Endothelial cell of umbilical vein (primary cell): ENCODE measurements around the gene ARNT2. TPM values are rescaled to one million over a fixed set of nuclear protein-coding genes. Genes with fewer than 3 reads are reported as not detected.

Experiments
- BruUV-seq: library from RNA; stranded (reverse); fragments of 400-500 nt; replicated peaks from 2 replicates; lab custom pipeline; 2021; lab: Mats Ljungman, UMichigan
- CTCF ChIA-PET: fragments of 300-600, 350-600 bp; sonication (Branson Sonifier 250); formaldehyde crosslinking; loops from one replicate; lab custom pipeline; 2021; ENCODE audit warnings: antibody characterized with exemption, inconsistent platforms; lab: Charles Lee
- POLR2A ChIA-PET: fragments of 300-600, 350-600 bp; sonication (Branson Sonifier 250); formaldehyde crosslinking; loops from one replicate; lab custom pipeline; 2021; ENCODE audit warnings: antibody characterized with exemption, inconsistent platforms; lab: Charles Lee
- DNase-seq: peaks from one replicate; pipeline ENCODE4 v3.0.0-alpha.2; 2011; ENCODE audit warnings: low read depth, low spot score
- FAIRE-seq: peaks from 2 replicates; lab custom pipeline; 2011; peaks lifted over from hg19 to GRCh38; lab: Jason Lieb, UNC
- H2AFZ ChIP-seq: 2 replicates; pipeline ENCODE4 v1.6.0; 2012; ENCODE audit warnings: low read depth, low read length, control low read depth, inconsistent platforms
- H3K27ac ChIP-seq: 2 replicates; pipeline ENCODE4 v1.5.1; 2011; ENCODE audit warnings: low read depth, mild to moderate bottlenecking, control low read depth, low read length, moderate library complexity; ENCODE audit not compliant: insufficient read depth
- H3K27me3 ChIP-seq, 2 experiments: 2 replicates each; pipeline versions ENCODE4 v1.6.0 to v1.6.1; 2011; ENCODE audit warnings: low read length in 2 of 2, mixed read lengths in 1 of 2; ENCODE audit not compliant: control insufficient read depth in 2 of 2, insufficient read depth in 2 of 2
- H3K36me3 ChIP-seq, 2 experiments: 2 replicates in 1 of 2; 3 replicates in 1 of 2; pipeline ENCODE4 v1.5.1; 2011; ENCODE audit warnings: low read length in 2 of 2, mild to moderate bottlenecking in 1 of 2, moderate library complexity in 1 of 2; ENCODE audit not compliant: control insufficient read depth in 2 of 2, insufficient read depth in 2 of 2; ENCODE audit errors: extremely low read depth in 1 of 2
- H3K4me1 ChIP-seq: 3 replicates; pipeline ENCODE4 v1.5.1; 2011; ENCODE audit warnings: mild to moderate bottlenecking, low read length; ENCODE audit not compliant: control insufficient read depth, insufficient read depth; ENCODE audit errors: extremely low read depth
- H3K4me2 ChIP-seq: 2 replicates; pipeline ENCODE4 v1.6.1; 2011; ENCODE audit warnings: low read length, control low read depth, mixed read lengths; ENCODE audit not compliant: insufficient read depth
- H3K4me3 ChIP-seq, 3 experiments: fragments of 200-600 bp in 1 of 3; sonication (generic), shearing (Covaris generic) in 1 of 3; replicated peaks in 1 of 3; 2 replicates each; pipeline ENCODE4 v1.5.1; 2011 to 2016; ENCODE audit warnings: control low read depth in 3 of 3, low read length in 3 of 3, mild to moderate bottlenecking in 2 of 3, inconsistent platforms in 1 of 3, low read depth in 1 of 3, moderate library complexity in 1 of 3; ENCODE audit not compliant: insufficient read depth in 1 of 3
- H3K79me2 ChIP-seq: 2 replicates; pipeline ENCODE4 v1.6.0; 2012; ENCODE audit warnings: low read length, inconsistent platforms; ENCODE audit not compliant: control insufficient read depth, insufficient read depth
- H3K9ac ChIP-seq: replicated peaks from 2 replicates; pipeline ENCODE3; 2011; ENCODE audit warnings: low read length, control low read depth; ENCODE audit not compliant: insufficient read depth; ENCODE audit errors: extremely low read depth
- H3K9me1 ChIP-seq: replicated peaks from 3 replicates; pipeline ENCODE4 v1.6.0; 2011; ENCODE audit warnings: mild to moderate bottlenecking, low read length; ENCODE audit not compliant: control insufficient read depth, insufficient read depth; ENCODE audit errors: extremely low read depth
- H3K9me3 ChIP-seq: replicated peaks from 2 replicates; pipeline ENCODE4 v1.5.1; 2012; ENCODE audit warnings: low read length, inconsistent platforms; ENCODE audit not compliant: control insufficient read depth, insufficient read depth
- H4K20me1 ChIP-seq: replicated peaks from 2 replicates; pipeline ENCODE3; 2011; ENCODE audit warnings: mild to moderate bottlenecking, low read length; ENCODE audit not compliant: control insufficient read depth, insufficient read depth; ENCODE audit errors: extremely low read depth
- EZH2 ChIP-seq: IDR thresholded peaks from 2 replicates; pipeline ENCODE4 v1.6.1; 2012; ENCODE audit warnings: borderline replicate concordance, low read depth, mild to moderate bottlenecking, moderate library complexity, low read length, inconsistent platforms; ENCODE audit not compliant: severe bottlenecking
- FOS ChIP-seq: IDR thresholded peaks from 2 replicates; pipeline ENCODE4 v1.6.1; 2011; ENCODE audit warnings: mild to moderate bottlenecking, low read length, moderate library complexity, borderline replicate concordance; ENCODE audit not compliant: insufficient read depth
- GATA2 ChIP-seq: IDR thresholded peaks from 2 replicates; pipeline ENCODE4 v1.7.0; 2011; ENCODE audit warnings: low read depth, mild to moderate bottlenecking, moderate library complexity, mixed read lengths, low read length; ENCODE audit not compliant: insufficient read length, insufficient read depth
- MYC ChIP-seq: IDR thresholded peaks from one replicate; pipeline ENCODE4 v1.6.1; 2011; ENCODE audit warnings: mild to moderate bottlenecking, low read depth, low read length
- POLR2A ChIP-seq: IDR thresholded peaks from 2 replicates; pipeline ENCODE4 v1.6.1; 2012; ENCODE audit warnings: low read depth, mild to moderate bottlenecking, control low read depth, low read length
- POLR2AphosphoS5 ChIP-seq: IDR thresholded peaks from 2 replicates; pipeline ENCODE4 v1.6.1; 2012; ENCODE audit warnings: low read depth, mild to moderate bottlenecking, control low read depth, low read length, moderate library complexity; ENCODE audit not compliant: insufficient read depth
- dilution Hi-C: fragments of 300-500 bp; cut with MboI; formaldehyde crosslinking; loops from one replicate; pipeline ENCODE4 v1.15.0; 2019; ENCODE audit warnings: low sequenced_read_pairs; ENCODE audit not compliant: extremely low pct_ligation_motif_present
- intact Hi-C: fragments of 100-400 bp; cut with micrococcal nuclease; formaldehyde crosslinking; loops from one replicate; pipeline ENCODE4 v1.10.0; 2022
- polyA plus RNA-seq, 4 experiments: library from polyadenylated mRNA; depleted of rRNA in 3 of 4; stranded (reverse) in 3 of 4; unstranded in 1 of 4; fragments of >200 nt; gene quantifications; 2 replicates each; pipeline versions ENCODE4 v1.2.1 to v1.2.3, GENCODE V29; 2011 to 2012; ENCODE audit warnings: missing spikeins in 1 of 4
- total RNA-seq: library from RNA; stranded (reverse); gene quantifications from 2 replicates; pipeline ENCODE4 v1.2.3, GENCODE V29; 2021
- TF ChIP-seq, protein P1 (sequence below), 2 donors: IDR thresholded peaks; 1 replicate in 1 of 2; 2 replicates in 1 of 2; pipeline ENCODE4 v1.5.1; 2011; ENCODE audit warnings: low read length in 2 of 2, mild to moderate bottlenecking in 2 of 2, moderate library complexity in 2 of 2, control low read depth in 1 of 2, inconsistent platforms in 1 of 2, low read depth in 1 of 2; ENCODE audit not compliant: insufficient read depth in 1 of 2; ENCODE audit errors: extremely low read depth in 1 of 2

Gene ARNT2
- total and polyA plus RNA-seq, 2 donors (not counting 3 experiments of a cell fraction or from before 2014, with no cell fraction given) = 0.03 to 0.20 TPM

DNA sequence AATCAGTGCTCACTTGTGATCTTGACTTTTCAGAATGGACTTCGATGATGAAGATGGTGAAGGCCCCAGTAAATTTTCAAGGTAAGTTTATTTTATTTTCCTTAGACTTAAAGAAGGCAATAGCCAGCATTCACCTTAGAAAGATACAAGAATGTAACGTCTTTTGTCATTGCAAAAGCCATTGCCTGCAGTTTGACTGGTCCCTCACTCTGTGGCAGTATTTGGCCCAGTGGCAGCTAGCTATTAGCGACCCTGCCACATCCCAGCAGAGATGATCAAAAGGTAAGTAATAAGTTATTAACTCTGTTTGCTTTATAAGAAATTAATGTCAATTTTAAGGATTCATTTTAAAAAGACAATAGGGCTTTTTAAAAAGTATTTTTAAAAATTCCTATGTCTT lies 53.7 kb downstream of the ARNT2 start:
- Histone ChIP-seq H3K27me3 (peaks cover 0 to 3% of the 10 kb centered on the region in 2 experiments), H4K20me1 (no peaks in the 10 kb centered on the region), H3K4me3 (no peak overlapping the region), H3K79me2 (no peaks in the 10 kb centered on the region), H2AFZ (no peak overlapping the region), H3K4me1 (no peaks in the 10 kb centered on the region), H3K36me3 (no peaks in the 10 kb centered on the region), H3K4me2 (no peak overlapping the region), H3K9me1 (no peaks in the 10 kb centered on the region), H3K9me3 (no peaks in the 10 kb centered on the region), H3K27ac (no peak overlapping the region), H3K9ac (no peak overlapping the region)
- DNase-seq (no peak), FAIRE-seq (no peak)
- intact Hi-C loops (no loop called here), dilution Hi-C loops (no loop called here)
- TF ChIP-seq POLR2A (no peak), MYC (no peak), POLR2AphosphoS5 (no peak), EZH2 (no peak), GATA2 (no peak), FOS (no peak)
- TF ChIP-seq, protein P1, sequence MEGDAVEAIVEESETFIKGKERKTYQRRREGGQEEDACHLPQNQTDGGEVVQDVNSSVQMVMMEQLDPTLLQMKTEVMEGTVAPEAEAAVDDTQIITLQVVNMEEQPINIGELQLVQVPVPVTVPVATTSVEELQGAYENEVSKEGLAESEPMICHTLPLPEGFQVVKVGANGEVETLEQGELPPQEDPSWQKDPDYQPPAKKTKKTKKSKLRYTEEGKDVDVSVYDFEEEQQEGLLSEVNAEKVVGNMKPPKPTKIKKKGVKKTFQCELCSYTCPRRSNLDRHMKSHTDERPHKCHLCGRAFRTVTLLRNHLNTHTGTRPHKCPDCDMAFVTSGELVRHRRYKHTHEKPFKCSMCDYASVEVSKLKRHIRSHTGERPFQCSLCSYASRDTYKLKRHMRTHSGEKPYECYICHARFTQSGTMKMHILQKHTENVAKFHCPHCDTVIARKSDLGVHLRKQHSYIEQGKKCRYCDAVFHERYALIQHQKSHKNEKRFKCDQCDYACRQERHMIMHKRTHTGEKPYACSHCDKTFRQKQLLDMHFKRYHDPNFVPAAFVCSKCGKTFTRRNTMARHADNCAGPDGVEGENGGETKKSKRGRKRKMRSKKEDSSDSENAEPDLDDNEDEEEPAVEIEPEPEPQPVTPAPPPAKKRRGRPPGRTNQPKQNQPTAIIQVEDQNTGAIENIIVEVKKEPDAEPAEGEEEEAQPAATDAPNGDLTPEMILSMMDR (IDR thresholded peaks at IDR 0.05; ENCODE audit: extremely low read depth in 1 of 2, insufficient read depth in 1 of 2, low read depth in 1 of 2, low read length in 2 of 2) = no peak
- no TSS peak for BruUV-seq
- POLR2A ChIA-PET = no interaction called here
- CTCF ChIA-PET = interaction anchor here (0.9 to 8.4 kb wide), 6 partner anchors 10 to 808 kb away, joined by 3 to 139 read pairs (median 14); partner anchors contain the start of gene CEMIP
